ENCODE measurements around the gene ZGLP1. TPM values are rescaled to one million over a fixed set of nuclear protein-coding genes. Genes with fewer than 3 reads are reported as not detected.

The ZGLP1 gene
- total RNA-seq, 1 donor from 2014 or later, result 3.4 TPM

DNA sequence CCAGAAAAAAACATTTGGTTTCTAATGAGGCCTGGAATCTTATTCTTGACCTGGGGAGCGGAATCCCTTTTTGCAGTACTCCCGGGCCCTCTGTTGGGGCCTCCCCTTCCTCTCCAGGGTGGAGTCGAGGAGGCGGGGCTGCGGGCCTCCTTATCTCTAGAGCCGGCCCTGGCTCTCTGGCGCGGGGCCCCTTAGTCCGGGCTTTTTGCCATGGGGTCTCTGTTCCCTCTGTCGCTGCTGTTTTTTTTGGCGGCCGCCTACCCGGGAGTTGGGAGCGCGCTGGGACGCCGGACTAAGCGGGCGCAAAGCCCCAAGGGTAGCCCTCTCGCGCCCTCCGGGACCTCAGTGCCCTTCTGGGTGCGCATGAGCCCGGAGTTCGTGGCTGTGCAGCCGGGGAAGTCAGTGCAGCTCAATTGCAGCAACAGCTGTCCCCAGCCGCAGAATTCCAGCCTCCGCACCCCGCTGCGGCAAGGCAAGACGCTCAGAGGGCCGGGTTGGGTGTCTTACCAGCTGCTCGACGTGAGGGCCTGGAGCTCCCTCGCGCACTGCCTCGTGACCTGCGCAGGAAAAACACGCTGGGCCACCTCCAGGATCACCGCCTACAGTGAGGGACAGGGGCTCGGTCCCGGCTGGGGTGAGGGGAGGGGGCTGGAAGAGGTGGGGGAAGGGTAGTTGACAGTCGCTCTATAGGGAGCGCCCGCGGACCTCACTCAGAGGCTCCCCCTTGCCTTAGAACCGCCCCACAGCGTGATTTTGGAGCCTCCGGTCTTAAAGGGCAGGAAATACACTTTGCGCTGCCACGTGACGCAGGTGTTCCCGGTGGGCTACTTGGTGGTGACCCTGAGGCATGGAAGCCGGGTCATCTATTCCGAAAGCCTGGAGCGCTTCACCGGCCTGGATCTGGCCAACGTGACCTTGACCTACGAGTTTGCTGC is 22.5 kb downstream of the ZGLP1 start, which contains the start of gene ICAM4:
Gene ICAM4 (plus strand): TSS at position 153 of the 935 bp plus-strand sequence. CDS start 58 bp downstream, at position 211.
- Histone ChIP-seq H3K4me1 (ENCODE audit: insufficient read depth, low read length) (peaks cover 27% of the 10 kb centered on the region), H3K9me3 (ENCODE audit: insufficient read depth, low read depth, low read length) (no peaks in the 10 kb centered on the region), H3K27me3 (ENCODE audit: insufficient read depth, low read length) (peaks cover 35% of the 10 kb centered on the region), H2AFZ (ENCODE audit: low read depth, low read length) (peak within 1 kb of the TSS; percentile 25), H3K4me3 (ENCODE audit: insufficient read depth, low read depth, low read length) (no peak within 1 kb of the TSS), H3K9ac (ENCODE audit: low read length) (no peak within 1 kb of the TSS), H3K79me2 (ENCODE audit: insufficient read depth, low read length) (no peaks in the 10 kb centered on the region), H3K36me3 (ENCODE audit: insufficient read depth, low read length) (no peaks in the 10 kb centered on the region), H3K27ac (ENCODE audit: low read depth, low read length) (no peak within 1 kb of the TSS), H4K20me1 (ENCODE audit: insufficient read depth, low read length) (peaks cover 8% of the 10 kb centered on the region), H3K4me2 (ENCODE audit: low read length) (peak within 1 kb of the TSS; percentile 55)
- Mint-ChIP-seq H3K27ac (ENCODE audit: unreplicated experiment) (no peak within 1 kb of the TSS), H3K4me1 (ENCODE audit: low read depth, unreplicated experiment) (peaks cover 5% of the 10 kb centered on the region), H3K36me3 (ENCODE audit: low read depth, unreplicated experiment) (no peaks in the 10 kb centered on the region), H3K9me3 (ENCODE audit: unreplicated experiment) (peaks cover 12% of the 10 kb centered on the region), H3K27me3 (ENCODE audit: low read depth, unreplicated experiment) (peaks cover 69% of the 10 kb centered on the region), H3K4me3 (ENCODE audit: unreplicated experiment) (no peak within 1 kb of the TSS)
- no peak for DNase-seq (ENCODE audit: low read depth)
- no peak for FAIRE-seq
- TF ChIP-seq EZH2 (IDR thresholded peaks at IDR 0.05; ENCODE audit: insufficient read depth, low read length) (no peak), CTCF (IDR thresholded peaks at IDR 0.05; ENCODE audit: insufficient read depth, low read depth, low read length) (no peak)

DNA sequence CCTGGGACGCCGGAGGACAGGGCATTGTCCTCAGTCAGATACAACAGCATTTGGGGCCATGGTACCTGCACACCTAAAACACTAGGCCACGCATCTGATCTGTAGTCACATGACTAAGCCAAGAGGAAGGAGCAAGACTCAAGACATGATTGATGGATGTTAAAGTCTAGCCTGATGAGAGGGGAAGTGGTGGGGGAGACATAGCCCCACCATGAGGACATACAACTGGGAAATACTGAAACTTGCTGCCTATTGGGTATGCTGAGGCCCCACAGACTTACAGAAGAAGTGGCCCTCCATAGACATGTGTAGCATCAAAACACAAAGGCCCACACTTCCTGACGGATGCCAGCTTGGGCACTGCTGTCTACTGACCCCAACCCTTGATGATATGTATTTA is 24.2 kb downstream of the ZGLP1 start:
- Histone ChIP-seq H2AFZ (ENCODE audit: low read depth, low read length) (no peak overlapping the region), H3K79me2 (ENCODE audit: insufficient read depth, low read length) (no peaks in the 10 kb centered on the region), H4K20me1 (ENCODE audit: insufficient read depth, low read length) (peaks cover 3% of the 10 kb centered on the region), H3K9me3 (ENCODE audit: insufficient read depth, low read depth, low read length) (no peaks in the 10 kb centered on the region), H3K4me1 (ENCODE audit: insufficient read depth, low read length) (peaks cover 12% of the 10 kb centered on the region), H3K4me3 (ENCODE audit: insufficient read depth, low read depth, low read length) (no peak overlapping the region), H3K9ac (ENCODE audit: low read length) (no peak overlapping the region), H3K27ac (ENCODE audit: low read depth, low read length) (no peak overlapping the region), H3K36me3 (ENCODE audit: insufficient read depth, low read length) (no peaks in the 10 kb centered on the region), H3K4me2 (ENCODE audit: low read length) (no peak overlapping the region), H3K27me3 (ENCODE audit: insufficient read depth, low read length) (peaks cover 19% of the 10 kb centered on the region)
- H3K36me3 Mint-ChIP-seq (ENCODE audit: low read depth, unreplicated experiment), result no peaks in the 10 kb centered on the region
- DNase-seq (ENCODE audit: low read depth), result no peak
- no peak for FAIRE-seq
- H3K4me1 Mint-ChIP-seq (ENCODE audit: low read depth, unreplicated experiment), result peaks cover 5% of the 10 kb centered on the region
- H3K4me3 Mint-ChIP-seq (ENCODE audit: unreplicated experiment), result no peak overlapping the region
- H3K27me3 Mint-ChIP-seq (ENCODE audit: low read depth, unreplicated experiment), result peaks cover 54% of the 10 kb centered on the region
- H3K9me3 Mint-ChIP-seq (ENCODE audit: unreplicated experiment), result peaks cover 6% of the 10 kb centered on the region
- TF ChIP-seq EZH2 (IDR thresholded peaks at IDR 0.05; ENCODE audit: insufficient read depth, low read length), result no peak
- no peak for TF ChIP-seq CTCF (IDR thresholded peaks at IDR 0.05; ENCODE audit: insufficient read depth, low read depth, low read length)
- no peak overlapping the region for H3K27ac Mint-ChIP-seq (ENCODE audit: unreplicated experiment)

- Histone ChIP-seq H3K27ac (ENCODE audit: low read depth, low read length) (no peak overlapping the region), H3K9me3 (ENCODE audit: insufficient read depth, low read depth, low read length) (no peaks in the 10 kb centered on the region), H4K20me1 (ENCODE audit: insufficient read depth, low read length) (no peaks in the 10 kb centered on the region), H3K4me1 (ENCODE audit: insufficient read depth, low read length) (peaks cover 9% of the 10 kb centered on the region), H3K4me3 (ENCODE audit: insufficient read depth, low read depth, low read length) (no peak overlapping the region), H3K36me3 (ENCODE audit: insufficient read depth, low read length) (no peaks in the 10 kb centered on the region), H3K27me3 (ENCODE audit: insufficient read depth, low read length) (peaks cover 14% of the 10 kb centered on the region), H2AFZ (ENCODE audit: low read depth, low read length) (no peak overlapping the region), H3K79me2 (ENCODE audit: insufficient read depth, low read length) (no peaks in the 10 kb centered on the region), H3K4me2 (ENCODE audit: low read length) (no peak overlapping the region), H3K9ac (ENCODE audit: low read length) (no peak overlapping the region)
- DNase-seq (ENCODE audit: low read depth), result no peak
- Mint-ChIP-seq H3K27me3 (ENCODE audit: low read depth, unreplicated experiment) (peaks cover 49% of the 10 kb centered on the region), H3K9me3 (ENCODE audit: unreplicated experiment) (peaks cover 2% of the 10 kb centered on the region), H3K4me1 (ENCODE audit: low read depth, unreplicated experiment) (peaks cover 5% of the 10 kb centered on the region), H3K4me3 (ENCODE audit: unreplicated experiment) (no peak overlapping the region), H3K27ac (ENCODE audit: unreplicated experiment) (no peak overlapping the region), H3K36me3 (ENCODE audit: low read depth, unreplicated experiment) (no peaks in the 10 kb centered on the region)
- TF ChIP-seq CTCF (IDR thresholded peaks at IDR 0.05; ENCODE audit: insufficient read depth, low read depth, low read length) (no peak), EZH2 (IDR thresholded peaks at IDR 0.05; ENCODE audit: insufficient read depth, low read length) (no peak)
- FAIRE-seq, result no peak
Observed at GRCh38 chr19:10284960-10285278, 24.7 kb downstream of the ZGLP1 start.

Measured in astrocyte (in vitro differentiated cells and primary cell).